Type B pancreatic cell (in vitro differentiated cells): Measurements from ENCODE around the gene DTNB. TPM values are rescaled to one million over a fixed set of nuclear protein-coding genes. Genes with fewer than 3 reads are reported as not detected.
"Not testable (repeated sequence)": the region's sequence is repeated elsewhere in the genome, so short reads cannot be mapped to it uniquely, and the experiment has no call there.

Source experiments
- DNase-seq: peaks from one replicate; pipeline ENCODE4 v3.0.0; 2021; ENCODE audit warnings: mixed read lengths; ENCODE audit not compliant: unreplicated experiment; ENCODE audit errors: extremely low spot score
- H3K27ac Mint-ChIP-seq: 2 replicates; pipeline ENCODE4 v1.8.0; 2021; ENCODE audit warnings: mild to moderate bottlenecking, mixed read lengths
- H3K27me3 Mint-ChIP-seq: 2 replicates; pipeline ENCODE4 v1.8.0; 2021; ENCODE audit warnings: mixed read lengths
- H3K36me3 Mint-ChIP-seq: 2 replicates; pipeline ENCODE4 v1.8.0; 2021; ENCODE audit warnings: mixed read lengths
- H3K4me1 Mint-ChIP-seq: one replicate; pipeline ENCODE4 v1.8.0; 2021; ENCODE audit warnings: mixed read lengths; ENCODE audit not compliant: unreplicated experiment
- H3K4me3 Mint-ChIP-seq: 2 replicates; pipeline ENCODE4 v1.8.0; 2021; ENCODE audit warnings: mild to moderate bottlenecking, mixed read lengths
- H3K9me3 Mint-ChIP-seq: 2 replicates; pipeline ENCODE4 v1.8.0; 2021; ENCODE audit warnings: mixed read lengths
- CTCF ChIP-seq: fragments of 200-600 bp; sonication (generic); conservative IDR thresholded peaks from 2 replicates; pipeline ENCODE4 v1.5.0; 2021; ENCODE audit warnings: antibody characterized with exemption, mild to moderate bottlenecking
- total RNA-seq: library from RNA; stranded (reverse); gene quantifications from 2 replicates; pipeline ENCODE4 v1.2.1, GENCODE V29; 2021; ENCODE audit warnings: low replicate concordance

The DTNB gene
- total RNA-seq, 1 donor from 2014 or later = 28.6 TPM

- Mint-ChIP-seq H3K27ac (no peak overlapping the region), H3K4me1 (peaks cover 5% of the 10 kb centered on the region), H3K9me3 (no peaks in the 10 kb centered on the region), H3K4me3 (no peak overlapping the region), H3K36me3 (peaks cover 4% of the 10 kb centered on the region), H3K27me3 (no peaks in the 10 kb centered on the region)
- TF ChIP-seq CTCF = no peak
- DNase-seq = no peak
Observed at GRCh38 chr2:25545899-25546298, 127.5 kb downstream of the DTNB start.

GRCh38 chr2:25544445-25544844 is 128.9 kb downstream of the DTNB start:
- Mint-ChIP-seq H3K4me3 (no peak overlapping the region), H3K4me1 (peaks cover 5% of the 10 kb centered on the region), H3K27ac (no peak overlapping the region), H3K36me3 (peaks cover 4% of the 10 kb centered on the region), H3K27me3 (no peaks in the 10 kb centered on the region), H3K9me3 (no peaks in the 10 kb centered on the region)
- DNase-seq = no peak
- no peak for TF ChIP-seq CTCF

- no peak overlapping the region for H3K27ac Mint-ChIP-seq
- H3K36me3 Mint-ChIP-seq = peaks cover 4% of the 10 kb centered on the region
- H3K9me3 Mint-ChIP-seq = no peaks in the 10 kb centered on the region
- H3K27me3 Mint-ChIP-seq = no peaks in the 10 kb centered on the region
- H3K4me3 Mint-ChIP-seq = no peak overlapping the region
- peaks cover 5% of the 10 kb centered on the region for H3K4me1 Mint-ChIP-seq
- no peak for TF ChIP-seq CTCF
- no peak for DNase-seq
Observed at GRCh38 chr2:25543939-25544338, 129.4 kb downstream of the DTNB start.

- Mint-ChIP-seq H3K9me3 (no peaks in the 10 kb centered on the region), H3K4me1 (no peaks in the 10 kb centered on the region), H3K27ac (no peak overlapping the region), H3K36me3 (no peaks in the 10 kb centered on the region), H3K4me3 (no peak overlapping the region), H3K27me3 (no peaks in the 10 kb centered on the region)
- no peak for DNase-seq
- TF ChIP-seq CTCF = no peak
Observed at GRCh38 chr2:25541378-25541777, 132.0 kb downstream of the DTNB start.

- H3K4me1 Mint-ChIP-seq = no peaks in the 10 kb centered on the region
- no peak for TF ChIP-seq CTCF
- no peak overlapping the region for H3K4me3 Mint-ChIP-seq
- no peaks in the 10 kb centered on the region for H3K27me3 Mint-ChIP-seq
- no peak overlapping the region for H3K27ac Mint-ChIP-seq
- no peak for DNase-seq
- H3K9me3 Mint-ChIP-seq = no peaks in the 10 kb centered on the region
- no peaks in the 10 kb centered on the region for H3K36me3 Mint-ChIP-seq
Observed at GRCh38 chr2:25539136-25539535, 134.2 kb downstream of the DTNB start.

GRCh38 chr2:25537526-25537925 is 135.9 kb downstream of the DTNB start:
- H3K27ac Mint-ChIP-seq = no peak overlapping the region

GRCh38 chr2:25535411-25536289 is 137.7 kb downstream of the DTNB start:
- not testable (repeated sequence) for H3K9me3 Mint-ChIP-seq, H3K27me3 Mint-ChIP-seq, H3K4me1 Mint-ChIP-seq, DNase-seq, H3K27ac Mint-ChIP-seq, H3K36me3 Mint-ChIP-seq, H3K4me3 Mint-ChIP-seq

More at GRCh38 chr2:25537526-25537925, 135.9 kb downstream of the DTNB start:
- no peaks in the 10 kb centered on the region for H3K36me3 Mint-ChIP-seq
- no peaks in the 10 kb centered on the region for H3K9me3 Mint-ChIP-seq
- no peak for DNase-seq
- no peaks in the 10 kb centered on the region for H3K27me3 Mint-ChIP-seq
- no peak for TF ChIP-seq CTCF
- H3K4me3 Mint-ChIP-seq = no peak overlapping the region
- H3K4me1 Mint-ChIP-seq = no peaks in the 10 kb centered on the region

GRCh38 chr2:25534937-25535336 is 138.4 kb downstream of the DTNB start:
- H3K4me1 Mint-ChIP-seq, H3K4me3 Mint-ChIP-seq, H3K27me3 Mint-ChIP-seq, DNase-seq, H3K27ac Mint-ChIP-seq, H3K36me3 Mint-ChIP-seq, H3K9me3 Mint-ChIP-seq: not testable (repeated sequence)
